T-helper 1 cell (primary cell): ENCODE results near the gene SETD1B.
A peak's percentile ranks its signal among the peaks of the same experiment; 100 is the strongest.
"Not testable (repeated sequence)": the region's sequence is repeated elsewhere in the genome, so short reads cannot be mapped to it uniquely, and the experiment has no call there.

Experiments
- DNase-seq, 5 donors: peaks; one replicate each; pipeline ENCODE4 v3.0.0-alpha.2; 2012 to 2020

Gene SETD1B

DNA sequence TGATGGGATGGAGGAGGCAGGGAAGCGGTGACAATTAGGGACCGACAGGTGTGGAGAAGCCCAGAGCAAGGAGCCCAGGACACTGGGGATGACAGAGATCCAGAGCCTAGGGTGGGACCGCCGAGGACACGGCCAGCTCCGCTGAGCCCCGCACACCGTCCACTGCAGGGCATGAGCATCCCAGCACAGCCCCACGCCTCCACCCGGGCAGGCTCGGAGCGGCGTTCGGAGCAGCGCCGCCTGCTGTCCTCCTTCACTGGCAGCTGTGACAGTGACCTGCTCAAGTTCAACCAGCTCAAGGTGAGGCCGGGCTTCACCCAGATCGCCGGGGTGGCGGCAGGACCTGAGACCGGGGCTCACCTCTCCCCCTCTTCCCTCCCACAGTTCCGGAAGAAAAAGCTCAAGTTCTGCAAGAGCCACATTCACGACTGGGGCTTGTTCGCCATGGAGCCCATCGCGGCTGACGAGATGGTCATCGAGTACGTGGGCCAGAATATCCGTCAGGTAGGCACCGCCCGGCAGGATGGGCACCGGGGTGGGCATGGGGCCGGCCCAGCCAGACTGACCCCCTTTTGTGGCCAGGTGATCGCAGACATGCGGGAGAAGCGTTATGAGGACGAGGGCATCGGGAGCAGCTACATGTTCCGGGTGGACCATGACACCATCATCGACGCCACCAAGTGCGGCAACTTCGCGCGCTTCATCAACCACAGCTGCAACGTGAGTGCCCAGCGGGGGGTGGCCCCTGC is 23.7 kb downstream of the SETD1B start:
- DNase-seq, result no peak

DNA sequence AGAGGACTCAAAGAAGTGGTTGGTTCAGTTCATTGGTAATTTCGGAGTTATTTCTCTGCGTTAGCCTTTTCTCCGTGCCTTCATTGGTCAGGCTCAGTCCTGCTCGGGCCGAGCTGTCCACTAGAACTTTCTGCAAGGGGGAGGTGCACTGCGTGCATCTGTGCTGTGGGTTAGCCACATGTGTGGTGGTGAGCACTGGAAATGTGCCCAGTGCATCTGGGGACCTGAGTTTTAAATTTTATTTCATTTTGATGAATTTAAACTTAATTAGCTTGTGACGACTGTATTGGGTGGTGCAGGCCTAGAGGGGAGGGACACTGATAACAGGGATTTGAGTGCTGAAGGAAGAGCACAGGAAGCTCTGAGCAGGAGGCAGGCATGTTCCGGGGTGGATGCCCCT is 24.5 kb downstream of the SETD1B start:
- DNase-seq, result no peak

DNA sequence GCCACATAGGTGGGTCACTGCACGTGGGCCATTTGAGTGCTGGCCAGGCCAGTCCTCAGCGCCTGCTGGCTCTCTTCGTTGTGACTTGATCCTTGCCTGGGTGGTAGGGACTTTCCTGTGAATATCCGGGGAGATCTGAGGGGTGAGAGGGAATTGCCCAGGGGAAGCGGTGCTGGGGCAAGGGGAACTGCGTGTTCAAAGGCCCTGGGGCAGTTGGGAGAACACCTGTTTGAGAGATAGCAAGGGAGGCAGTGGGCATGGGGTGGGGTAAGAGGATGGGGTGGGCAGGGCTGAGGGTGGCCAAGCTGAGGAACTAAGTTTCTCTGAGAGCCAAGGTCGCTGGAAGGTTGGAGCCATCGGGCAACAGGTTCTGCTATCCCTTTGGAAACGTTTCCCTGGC is 25.0 kb downstream of the SETD1B start:
- no peak for DNase-seq

GRCh38 chr12:121829250-121829918 is 25.6 kb downstream of the SETD1B start:
- no peak for DNase-seq

GRCh38 chr12:121830134-121830533 is 26.3 kb downstream of the SETD1B start:
- no peak for DNase-seq

- no peak for DNase-seq
Measured at GRCh38 chr12:121830588-121831265, 26.9 kb downstream of the SETD1B start.

GRCh38 chr12:121831571-121832245 is 27.9 kb downstream of the SETD1B start:
- no peak for DNase-seq

GRCh38 chr12:121837680-121838079 is 33.9 kb downstream of the SETD1B start:
- no peak for DNase-seq

DNA sequence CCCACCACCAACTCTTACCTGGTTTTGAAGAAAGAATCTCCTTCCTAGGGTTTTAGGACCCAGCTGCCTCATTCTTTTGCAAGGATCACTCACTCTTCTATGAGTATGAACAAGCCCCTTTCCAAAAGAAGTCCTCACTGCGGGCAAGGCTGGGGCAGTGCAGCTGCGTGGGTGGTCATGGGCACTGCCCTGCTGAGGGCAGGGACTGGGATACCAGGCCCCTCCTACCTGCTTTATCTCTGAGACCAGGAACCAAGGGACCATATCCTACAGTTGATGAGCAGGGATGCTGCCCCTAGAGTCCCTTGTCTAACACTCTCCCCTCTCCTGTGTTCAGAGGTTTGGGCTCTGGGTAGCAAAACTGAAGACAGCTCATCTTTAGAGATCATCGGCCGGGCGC is 34.3 kb downstream of the SETD1B start:
- no peak for DNase-seq

DNA sequence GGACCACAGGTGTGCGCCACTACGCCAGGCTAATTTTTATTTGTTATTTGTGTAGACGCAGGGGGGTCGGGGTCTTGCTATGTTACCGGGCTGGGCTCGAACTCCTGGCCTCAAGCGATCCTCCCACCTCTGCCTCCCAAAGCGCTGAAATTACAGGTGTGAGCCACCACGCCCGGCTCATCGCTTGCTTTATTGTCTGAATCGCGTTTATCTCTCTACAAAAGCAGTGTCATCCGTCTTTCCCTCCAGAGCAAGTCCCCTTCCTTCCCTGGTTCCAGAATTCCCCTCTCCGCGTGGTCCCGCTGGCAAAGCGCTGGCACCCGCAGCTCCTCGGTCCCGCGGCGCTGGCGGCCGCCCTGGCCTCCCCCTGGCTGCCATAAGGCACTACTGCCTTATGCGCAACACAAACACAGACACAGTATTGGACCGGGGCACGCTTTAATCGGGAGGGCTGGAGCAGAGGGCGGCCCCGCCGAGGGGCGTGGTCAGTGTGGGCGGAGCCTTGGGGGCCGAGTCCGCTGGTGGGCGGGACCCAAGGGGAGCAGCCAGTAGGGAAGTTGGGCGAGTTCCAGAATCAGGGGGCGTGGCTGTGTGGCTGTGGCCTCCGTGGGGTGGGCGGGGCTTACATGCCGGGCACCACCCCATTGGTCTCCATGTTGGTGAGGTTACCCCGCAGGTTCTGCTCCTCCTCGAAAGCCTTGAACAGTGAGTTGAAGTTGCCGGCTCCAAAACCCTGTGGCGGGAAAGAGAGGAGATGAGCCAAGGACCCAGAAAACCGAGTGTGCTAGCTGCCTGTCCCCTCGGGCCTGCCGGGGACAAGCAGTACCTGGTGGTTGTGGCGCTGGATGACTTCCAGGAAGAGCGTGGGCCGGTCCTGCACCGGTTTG is 35.5 kb downstream of the SETD1B start:
- DNase-seq, result peak; percentile 98 to 100 (median 100)

DNA sequence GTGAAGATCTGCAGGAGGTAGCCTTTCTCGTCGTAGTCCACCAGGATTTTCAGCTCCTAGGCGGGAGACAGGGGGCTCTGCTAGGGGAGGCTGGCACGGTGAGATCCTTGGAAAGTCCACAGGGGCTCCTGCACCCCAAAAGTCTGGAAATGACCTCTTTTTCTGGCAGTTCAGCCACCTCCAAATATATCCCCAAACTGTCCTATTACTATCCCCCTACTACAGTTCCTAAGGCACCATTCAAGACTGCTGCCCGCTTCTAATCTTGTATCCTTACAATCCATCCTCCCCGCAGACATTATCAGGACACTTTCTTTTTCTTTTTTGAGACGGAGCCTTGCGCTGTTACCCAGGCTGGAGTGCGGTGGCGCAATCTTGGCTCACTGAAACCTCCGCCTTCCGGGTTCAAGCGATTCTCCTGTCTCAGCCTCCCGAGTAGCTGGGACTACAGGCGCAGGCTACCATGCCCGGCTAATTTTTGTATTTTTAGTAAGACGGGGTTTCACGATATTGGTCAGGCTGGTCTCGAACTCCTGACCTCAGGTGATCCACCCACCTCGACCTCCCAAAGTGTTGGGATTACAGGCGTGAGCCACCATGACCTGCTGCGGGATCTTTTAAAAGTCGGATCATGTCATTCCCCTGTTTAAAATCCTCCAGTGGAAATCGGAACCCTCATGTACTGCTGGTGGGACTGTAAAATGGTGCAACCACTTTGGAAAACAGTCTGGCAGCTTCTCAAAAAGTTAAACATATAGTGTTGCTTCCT is 36.4 kb downstream of the SETD1B start:
- no peak for DNase-seq

- DNase-seq, result no peak
Measured at GRCh38 chr12:121843236-121843982, 39.6 kb downstream of the SETD1B start.

- DNase-seq, result no peak
Measured at GRCh38 chr12:121845701-121846100, 41.9 kb downstream of the SETD1B start.

GRCh38 chr12:121849211-121849610 is 45.4 kb downstream of the SETD1B start:
- no peak for DNase-seq

DNA sequence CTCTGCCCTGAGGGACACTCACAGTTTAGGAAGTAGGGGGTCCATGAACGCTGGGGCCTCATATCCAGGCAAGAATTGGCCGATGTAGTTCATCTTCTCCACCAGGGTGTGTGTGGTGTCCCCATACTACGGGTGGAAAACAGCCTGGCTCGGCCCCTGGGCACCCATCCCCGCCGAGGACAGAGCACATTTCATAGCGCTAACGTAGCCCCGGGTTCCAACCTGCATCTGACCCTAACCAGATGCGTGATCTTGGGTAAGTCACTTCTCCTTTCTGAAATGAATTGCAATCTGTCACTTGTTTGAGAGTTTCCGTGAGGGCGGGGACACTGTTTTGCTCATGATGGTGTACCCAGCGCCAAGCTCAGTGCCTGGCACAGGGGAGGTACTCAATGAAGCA is 45.9 kb downstream of the SETD1B start:
- no peak for DNase-seq

DNA sequence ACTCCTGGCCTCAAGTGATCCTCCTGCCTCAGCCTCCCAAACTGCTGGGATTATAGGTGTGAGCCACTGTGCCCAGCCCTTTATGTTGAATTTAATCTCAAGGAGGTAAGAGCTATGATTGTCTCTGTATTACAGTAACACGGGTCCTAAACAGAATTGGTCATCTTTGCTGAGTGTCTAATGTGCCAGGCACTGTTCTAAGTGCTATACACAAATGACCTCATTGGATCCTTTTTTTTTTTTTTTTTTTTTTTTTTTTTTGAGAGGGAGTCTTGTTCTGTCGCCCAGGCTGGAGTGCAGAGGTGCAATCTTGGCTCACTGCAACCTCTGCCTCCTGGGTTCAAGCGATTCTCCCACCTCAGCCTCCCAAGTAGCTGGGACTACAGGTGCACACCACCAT is 48.6 kb downstream of the SETD1B start:
- DNase-seq, result not testable (repeated sequence)

DNA sequence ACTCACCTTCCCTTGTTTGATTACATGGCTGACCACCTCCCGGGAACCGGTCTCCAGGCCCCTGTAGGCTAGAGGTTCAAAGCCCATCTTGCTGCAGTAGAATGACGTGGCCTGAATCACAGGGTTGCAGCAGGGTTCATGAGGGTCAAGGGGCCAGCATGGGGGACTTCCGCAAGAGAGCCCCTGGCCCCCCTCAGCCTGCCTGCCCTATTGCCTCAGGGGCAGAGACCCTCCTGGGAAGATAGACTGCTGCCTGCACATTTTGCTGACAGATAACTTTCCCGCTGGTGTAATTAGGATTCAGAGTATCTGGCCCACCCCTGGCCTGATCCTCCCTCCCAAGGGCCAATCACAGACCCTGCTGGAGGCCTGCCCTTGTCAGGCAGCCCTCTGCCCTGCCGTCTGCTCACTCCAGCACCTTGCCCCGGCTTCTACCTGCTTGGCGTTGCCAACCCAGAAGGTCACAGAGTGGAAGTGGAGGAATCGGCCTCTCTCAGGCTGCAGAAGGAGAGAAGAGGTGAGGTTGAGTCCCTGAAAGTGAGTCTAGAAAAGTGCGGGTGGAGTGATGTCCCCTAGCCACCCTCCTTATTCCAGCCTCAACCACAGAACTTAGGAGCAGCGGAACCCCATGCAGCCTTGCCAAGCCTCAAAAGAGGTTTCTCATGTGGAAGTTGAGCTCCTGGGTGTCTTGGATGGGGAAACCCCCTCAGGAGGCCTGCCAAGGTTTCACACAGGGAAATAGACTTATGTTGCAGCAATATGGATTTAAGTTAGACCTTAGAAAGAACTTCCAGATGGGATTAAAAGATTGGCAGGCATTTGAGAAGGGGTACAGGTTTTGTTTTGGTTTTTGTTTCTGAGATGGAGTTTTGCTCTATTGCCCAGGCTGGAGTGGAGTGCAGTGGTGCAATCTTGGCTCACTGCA is 53.8 kb downstream of the SETD1B start:
- no peak for DNase-seq

DNA sequence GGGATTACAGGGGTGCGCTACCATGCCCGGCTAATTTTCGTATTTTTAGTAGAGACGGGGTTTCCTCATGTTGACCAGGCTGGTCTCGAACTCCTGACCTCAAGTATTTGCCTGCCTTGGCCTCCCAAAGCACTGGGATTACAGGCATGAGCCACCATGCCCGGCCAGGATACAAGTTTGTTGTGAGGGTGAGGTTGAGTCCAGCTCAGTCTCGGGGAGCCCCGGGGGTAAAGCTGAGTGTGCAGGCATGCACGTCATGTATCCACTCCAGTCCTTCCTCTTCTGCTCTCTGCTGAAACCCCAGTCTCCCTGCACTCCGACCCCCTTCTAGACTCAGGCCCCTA is 54.5 kb downstream of the SETD1B start:
- no peak for DNase-seq

DNA sequence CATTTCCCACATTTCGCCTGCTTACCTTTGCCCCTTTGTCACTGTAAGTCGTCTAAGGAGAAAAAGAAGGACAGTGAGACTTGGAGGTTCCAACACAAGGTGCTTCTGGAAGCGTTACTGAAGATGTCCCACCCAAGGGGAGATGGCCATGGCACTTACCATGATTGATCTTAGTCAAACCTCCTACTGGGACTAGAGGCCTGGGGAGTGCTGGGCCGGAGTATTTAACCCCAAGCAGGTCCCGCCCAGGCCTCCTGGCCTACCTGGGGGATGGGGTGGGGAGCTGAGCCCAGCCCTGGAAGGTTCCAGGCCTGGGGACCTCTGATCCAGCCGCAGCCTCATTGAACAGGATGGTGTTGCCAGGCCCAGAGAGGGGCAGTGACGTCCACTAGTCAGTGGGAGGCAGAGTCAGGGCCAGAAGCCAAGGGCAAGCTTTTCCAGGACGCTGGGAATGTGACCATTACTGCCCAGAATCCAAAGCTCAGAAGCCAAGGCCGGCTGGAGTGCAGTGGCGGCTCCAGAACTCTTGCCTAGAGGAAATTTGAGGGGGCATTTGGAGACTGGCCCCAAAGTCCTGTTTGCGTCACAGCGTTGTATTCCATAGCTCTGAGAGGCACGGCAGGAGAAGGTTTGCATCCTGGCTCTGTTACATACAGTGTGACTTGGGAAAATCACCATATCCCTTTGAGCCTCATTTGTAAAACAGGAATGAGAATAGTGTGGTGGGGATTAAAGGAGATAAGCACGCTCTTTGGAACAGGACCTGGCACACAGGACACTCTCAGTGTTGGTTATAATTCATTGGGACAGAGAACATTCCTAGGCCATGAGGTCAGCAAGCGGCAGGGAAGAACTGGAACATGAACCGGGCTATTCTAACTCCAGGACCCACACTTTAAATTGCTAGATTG is 55.1 kb downstream of the SETD1B start, which contains the start of gene HPD:
Gene HPD (minus strand): TSS at position 198 of the 911 bp plus-strand sequence. CDS start 36 bp downstream, at position 162.
- no peak for DNase-seq
